HG03342 (cell line): Measurements from ENCODE around the gene CRIM1.

Experiments
- ATAC-seq: cut with Tn5 transposase; IDR thresholded peaks from one replicate; pipeline ENCODE4 v1.9.1; 2021; ENCODE audit warnings: mild to moderate bottlenecking, moderate library complexity; ENCODE audit not compliant: unreplicated experiment

Gene CRIM1

GRCh38 chr2:36420569-36421181, 65.1 kb downstream of the CRIM1 start:
- ATAC-seq: no peak

DNA sequence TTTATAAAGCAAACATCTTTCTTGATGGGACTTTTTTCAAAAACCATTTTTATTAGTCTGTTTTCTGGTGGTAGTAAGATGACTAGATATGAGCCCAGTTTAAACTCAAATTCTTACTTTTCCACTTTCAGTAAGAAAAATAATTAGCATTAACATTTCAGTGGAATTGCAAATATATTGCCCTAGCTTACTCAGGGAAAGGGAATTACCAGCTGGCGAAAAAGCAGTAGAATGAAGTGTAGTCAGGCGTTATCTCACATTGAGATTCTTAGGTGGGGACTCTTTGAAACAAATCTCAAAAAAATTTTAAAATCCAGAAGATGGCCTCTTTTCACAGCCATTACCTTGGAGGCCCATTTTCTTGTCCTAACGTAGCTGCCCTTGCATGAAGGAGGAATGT, 65.8 kb downstream of the CRIM1 start:
- no peak for ATAC-seq

DNA sequence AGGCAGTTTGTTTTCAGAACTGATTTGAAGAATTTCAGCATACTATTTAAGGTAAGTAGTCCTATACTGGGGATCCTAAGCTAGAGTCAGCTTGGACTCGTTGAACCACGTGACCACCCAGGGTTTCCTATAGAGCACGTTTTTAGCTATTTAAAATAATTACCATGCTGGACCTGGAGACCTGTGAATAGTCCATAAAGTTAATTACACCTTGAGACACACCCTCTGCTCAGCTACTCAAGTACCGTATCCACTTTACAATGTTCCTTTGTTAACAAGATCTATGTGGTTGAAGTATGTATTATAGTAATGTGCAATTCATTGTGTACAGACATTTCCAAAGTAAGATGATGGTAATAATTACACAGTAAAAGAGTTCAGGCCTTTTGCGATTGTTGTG, 67.6 kb downstream of the CRIM1 start:
- ATAC-seq: no peak

GRCh38 chr2:36423619-36424120, 68.1 kb downstream of the CRIM1 start:
- no peak for ATAC-seq

GRCh38 chr2:36425608-36426355, 70.2 kb downstream of the CRIM1 start:
- no peak for ATAC-seq

DNA sequence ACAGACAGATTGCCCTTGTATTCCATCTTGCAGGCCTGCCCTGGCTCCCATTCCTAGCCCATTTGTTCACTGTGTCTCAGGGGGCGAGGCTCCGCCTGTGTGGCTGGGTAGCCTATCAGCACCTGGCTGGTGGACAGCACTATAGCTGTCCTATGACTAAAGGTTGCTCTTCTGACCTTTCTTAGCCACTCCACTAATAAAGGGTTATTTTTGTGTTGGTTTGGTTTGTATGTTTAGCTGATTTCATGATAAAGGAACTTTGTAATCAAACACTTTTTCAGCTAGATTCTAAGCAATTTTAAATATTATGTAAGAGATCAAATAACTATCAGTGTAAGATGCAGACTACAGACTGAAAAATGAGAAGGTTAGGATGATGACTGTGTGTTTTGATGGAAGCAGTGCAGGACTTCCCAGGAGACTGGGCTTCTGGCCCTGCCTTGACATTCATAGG, 72.2 kb downstream of the CRIM1 start:
- no peak for ATAC-seq

DNA sequence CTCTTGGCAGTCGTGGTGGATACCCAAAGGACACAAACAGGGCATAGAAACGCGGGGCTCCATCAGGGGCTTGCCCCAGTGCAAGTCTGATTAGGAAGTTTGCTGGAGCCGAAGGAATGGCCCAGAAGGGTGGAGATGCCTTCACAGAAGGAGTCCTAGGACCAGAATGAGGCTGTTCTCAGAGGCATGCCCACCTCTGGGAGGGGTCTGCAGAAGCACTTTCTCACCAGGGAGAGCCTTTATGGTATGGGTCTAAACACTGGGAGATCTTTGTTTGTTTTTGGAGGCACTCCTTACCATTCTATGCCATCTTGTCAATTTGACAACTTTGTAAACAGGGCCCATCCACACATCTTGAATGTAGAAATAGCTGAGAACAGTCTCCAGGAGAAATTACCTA, 75.0 kb downstream of the CRIM1 start:
- no peak for ATAC-seq

DNA sequence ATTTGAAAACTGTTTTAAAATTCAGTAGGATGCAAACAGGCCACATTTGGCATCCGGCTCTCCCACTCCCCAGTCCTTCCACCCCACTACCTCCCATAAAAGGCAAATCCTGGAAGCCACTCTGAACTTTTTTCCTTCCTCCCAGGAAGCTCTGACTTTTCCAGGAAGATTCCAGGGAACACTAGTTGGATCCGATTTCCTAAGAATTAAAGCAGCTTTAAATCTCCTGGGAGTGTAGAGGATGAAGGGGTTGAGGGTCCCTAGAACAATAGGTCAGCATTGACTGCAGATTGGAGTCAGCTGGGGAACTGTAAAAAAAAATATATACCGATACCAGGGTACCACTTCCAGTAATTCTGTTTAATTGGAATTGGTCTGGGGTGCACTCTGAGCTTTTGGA, 76.9 kb downstream of the CRIM1 start:
- no peak for ATAC-seq

DNA sequence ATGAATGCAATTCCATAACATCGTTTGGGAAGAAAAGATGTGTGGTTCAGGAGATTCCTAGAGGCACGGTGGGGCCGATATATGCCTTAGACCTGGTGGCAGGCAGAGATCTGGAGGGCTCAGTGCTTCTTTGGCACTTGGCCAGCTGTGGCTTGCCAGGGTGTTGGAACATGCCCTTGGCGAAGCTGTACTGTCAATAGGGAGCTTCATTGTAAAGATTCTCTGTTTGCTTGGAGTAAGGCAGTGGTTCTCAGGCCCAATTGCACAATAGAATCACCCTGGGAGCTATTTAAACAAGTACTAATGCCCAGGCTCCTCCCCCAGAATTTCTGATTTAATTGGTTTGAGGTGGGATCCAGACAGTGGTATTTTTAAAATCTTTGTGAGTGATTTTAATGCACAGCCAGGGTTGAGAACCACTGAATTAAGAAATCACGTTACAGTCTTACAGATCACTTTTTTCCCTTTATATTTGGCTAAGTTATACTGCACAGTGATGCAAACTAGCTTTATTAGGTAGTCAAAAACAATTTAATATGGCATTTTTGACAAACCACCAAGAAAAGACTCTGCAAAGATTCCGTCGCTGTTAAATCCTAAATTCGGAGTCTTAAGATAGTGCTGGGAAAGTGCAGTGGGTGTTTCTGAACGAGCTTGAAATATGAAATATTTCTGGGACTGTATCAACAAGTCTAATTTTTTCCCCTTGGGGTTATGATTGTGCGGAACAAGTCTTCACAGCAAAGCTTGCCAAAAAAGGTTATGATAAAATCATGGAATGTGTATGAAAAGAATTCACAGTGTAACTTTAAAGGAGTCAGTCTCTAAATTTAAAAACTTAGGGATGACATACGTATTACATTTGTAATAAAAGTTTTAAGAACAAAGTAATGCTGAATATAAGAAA, 78.0 kb downstream of the CRIM1 start:
- no peak for ATAC-seq

DNA sequence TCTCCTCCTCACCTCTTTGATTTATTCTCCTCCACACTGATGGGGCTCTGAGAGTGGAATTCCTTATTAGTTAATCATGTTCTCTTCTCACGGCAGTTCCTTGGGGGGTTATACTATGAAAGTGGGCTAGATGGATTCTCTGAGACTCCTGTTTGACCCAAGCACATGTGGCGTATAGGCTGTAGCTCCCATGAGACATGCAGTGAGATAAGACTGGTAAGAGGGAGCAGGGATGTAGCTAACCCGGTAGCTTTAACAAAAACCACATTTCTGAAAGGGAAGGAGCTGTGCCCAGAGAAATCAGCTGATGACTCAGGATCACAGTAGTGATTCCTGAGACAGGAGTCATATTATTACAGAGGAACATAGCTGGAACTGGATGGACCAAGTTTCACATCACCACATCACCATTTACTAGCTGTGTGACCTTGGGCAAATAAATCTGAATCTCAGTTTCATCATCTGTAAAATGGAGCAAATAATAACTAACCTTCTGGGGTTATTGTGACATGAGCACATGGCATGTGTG, 82.9 kb downstream of the CRIM1 start:
- ATAC-seq: no peak

DNA sequence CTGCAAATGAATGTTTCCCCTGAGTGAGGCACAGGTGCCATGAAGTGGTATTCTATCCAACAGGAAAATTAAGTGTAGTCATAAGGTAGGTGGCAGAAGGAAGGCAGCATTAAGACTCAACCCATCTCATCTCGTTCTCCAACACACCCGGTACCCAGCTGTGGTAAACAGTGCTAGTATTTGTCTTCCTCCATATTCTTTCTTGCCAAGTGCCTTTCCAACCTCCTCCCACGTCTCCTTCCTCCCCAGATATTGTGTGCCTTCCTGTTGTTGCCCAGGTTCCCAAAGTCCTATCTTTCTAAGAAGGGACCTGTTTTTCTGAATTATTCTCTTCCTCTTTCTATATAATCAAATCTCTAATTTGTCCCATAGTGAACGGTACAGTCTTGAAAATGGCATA, 83.5 kb downstream of the CRIM1 start:
- ATAC-seq: no peak

DNA sequence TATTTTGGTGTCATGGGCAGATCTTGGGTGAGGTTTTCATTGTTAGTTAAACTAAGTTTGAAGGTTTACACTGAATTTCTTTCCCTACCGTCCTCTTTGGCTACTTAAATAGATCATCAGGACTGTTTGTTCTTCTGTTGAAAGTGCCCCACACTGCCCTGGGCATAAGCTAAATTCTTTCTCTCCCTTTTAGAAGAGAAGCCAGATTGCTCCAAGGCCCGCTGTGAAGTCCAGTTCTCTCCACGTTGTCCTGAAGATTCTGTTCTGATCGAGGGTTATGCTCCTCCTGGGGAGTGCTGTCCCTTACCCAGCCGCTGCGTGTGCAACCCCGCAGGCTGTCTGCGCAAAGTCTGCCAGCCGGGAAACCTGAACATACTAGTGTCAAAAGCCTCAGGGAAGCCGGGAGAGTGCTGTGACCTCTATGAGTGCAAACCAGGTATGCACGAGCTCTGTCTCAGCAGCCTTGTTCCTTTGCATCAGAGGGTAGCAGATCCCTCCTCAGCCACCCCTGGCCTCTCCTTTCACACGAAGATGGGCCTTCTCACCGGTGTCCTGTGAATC, 85.6 kb downstream of the CRIM1 start:
- ATAC-seq: no peak

- ATAC-seq: no peak
Measured at GRCh38 chr2:36441816-36442215, 86.2 kb downstream of the CRIM1 start.

DNA sequence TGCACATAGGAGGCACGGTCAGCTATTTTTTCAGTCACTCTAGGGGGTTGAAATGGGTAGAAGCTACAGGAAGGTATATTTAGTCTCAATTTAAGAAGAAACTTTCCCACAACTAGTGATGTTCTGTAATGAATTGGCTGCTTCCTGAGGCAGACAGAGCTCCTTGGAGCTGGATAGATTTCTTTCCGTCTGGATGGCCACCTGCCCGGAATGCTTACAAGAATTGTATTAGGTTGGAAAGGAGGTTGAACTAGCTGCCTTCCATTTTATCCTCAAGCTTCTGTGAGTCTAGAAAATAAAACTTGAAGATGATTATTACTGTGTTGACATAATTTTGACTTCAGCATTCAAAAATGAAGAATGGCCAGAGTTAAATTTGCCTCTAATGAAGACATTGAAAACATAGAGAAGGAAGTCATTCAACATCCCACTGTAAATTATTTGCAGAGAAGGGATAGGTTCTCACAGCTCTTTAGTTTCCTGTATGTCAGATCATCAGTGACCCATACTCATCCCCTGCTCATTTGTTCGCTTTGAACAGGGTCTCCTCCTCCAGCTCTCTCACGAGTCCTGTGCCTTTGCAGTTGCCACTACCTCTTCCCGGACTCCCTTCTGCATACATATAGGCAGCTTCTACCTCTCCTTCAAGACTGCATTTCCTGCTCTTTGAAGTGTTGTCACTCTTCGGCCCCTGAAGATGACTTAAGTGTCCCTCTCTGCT, 88.8 kb downstream of the CRIM1 start:
- no peak for ATAC-seq

DNA sequence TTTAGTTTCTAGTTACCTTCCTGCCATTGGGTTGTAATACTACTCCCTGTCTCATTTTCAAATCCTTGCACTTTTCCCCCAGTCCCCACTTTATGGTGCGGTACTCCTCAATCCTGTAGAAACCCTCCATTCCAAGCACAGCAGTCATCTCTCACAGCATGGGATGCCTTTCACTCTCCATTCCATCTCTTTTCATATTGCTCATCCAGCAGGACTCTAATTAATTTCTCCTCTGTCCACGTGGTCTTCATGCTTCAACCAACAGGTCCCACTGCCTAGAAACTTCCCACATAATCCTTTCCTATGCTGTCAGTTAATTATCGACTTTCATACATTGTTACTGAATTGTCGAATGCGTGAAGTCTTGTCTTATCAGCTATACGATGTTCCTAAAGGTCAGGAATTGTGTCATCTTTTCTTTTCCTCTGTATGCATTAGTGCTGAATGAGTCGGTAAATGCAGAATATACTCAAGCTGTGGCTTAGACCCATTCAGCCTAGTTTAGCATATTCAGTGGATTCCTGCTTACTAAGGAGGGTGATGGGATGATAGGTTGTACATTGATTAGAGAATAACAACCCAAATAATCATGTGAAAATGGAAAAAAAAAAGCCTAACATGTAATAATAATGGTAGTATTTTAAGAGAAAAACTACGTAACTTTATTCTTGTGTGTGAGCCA, 89.7 kb downstream of the CRIM1 start:
- no peak for ATAC-seq

DNA sequence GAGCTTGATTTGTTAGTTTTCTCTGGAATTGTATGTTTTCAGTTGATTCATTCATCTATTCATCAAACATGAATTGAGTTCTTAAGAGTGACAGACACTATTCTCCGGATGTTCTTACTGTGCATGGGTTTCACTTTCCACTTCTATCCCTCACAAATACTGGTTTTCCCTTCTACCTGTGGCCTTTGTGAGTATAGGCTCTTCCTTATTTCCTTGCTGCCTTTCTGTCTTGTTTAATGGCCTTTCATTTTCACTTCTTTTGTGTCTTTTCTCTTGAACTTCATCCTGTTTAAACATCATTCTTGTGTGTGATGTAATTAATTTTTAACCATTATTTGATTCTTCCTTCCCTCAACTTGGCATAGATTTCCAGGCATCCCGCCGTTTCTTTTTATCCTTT, 90.7 kb downstream of the CRIM1 start:
- no peak for ATAC-seq

- ATAC-seq: no peak
Measured at GRCh38 chr2:36449213-36449612, 93.6 kb downstream of the CRIM1 start.

- ATAC-seq: no peak
Measured at GRCh38 chr2:36449943-36450392, 94.4 kb downstream of the CRIM1 start.

DNA sequence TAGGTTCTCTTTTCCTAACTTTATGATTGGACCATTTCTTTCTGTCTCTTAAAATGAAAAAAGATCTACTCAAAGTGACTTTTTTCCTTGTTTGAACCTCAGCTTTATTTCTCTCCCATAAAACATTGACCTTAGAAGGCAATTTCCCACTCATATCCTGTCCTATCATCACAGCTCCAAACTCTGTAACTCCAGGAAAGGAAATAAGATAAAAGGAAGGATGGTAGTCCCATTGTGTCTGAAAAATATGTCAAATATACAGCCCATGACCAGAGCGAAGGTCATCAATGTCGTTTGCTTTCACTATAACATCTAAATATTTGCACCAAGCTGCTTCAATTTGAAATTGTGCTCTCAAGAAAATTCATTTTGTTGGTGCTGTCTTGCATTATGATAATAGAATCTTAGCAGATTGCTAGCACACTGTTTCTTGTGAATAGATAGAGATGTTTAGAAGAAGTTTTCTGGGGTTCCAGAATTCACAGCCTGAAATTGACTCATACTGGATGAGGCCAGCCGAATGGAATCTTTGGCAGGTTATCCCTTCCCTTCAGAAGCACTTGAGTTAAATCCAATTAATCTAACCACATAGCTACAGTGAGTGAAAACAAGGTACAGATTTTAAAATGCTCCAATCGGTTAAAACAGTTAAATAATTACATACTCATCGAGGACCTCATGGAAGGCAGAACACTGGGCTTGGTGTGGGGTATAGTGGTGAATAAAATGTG, 95.1 kb downstream of the CRIM1 start:
- no peak for ATAC-seq
